Measurements from ENCODE around the gene JAK2. TPM values are rescaled to one million over a fixed set of nuclear protein-coding genes. Genes with fewer than 3 reads are reported as not detected.

JAK2 gene
- polyA plus RNA-seq, 2 of the 4 experiments (the other 2 are of a cell fraction), result 2.9 to 7.7 TPM

DNA sequence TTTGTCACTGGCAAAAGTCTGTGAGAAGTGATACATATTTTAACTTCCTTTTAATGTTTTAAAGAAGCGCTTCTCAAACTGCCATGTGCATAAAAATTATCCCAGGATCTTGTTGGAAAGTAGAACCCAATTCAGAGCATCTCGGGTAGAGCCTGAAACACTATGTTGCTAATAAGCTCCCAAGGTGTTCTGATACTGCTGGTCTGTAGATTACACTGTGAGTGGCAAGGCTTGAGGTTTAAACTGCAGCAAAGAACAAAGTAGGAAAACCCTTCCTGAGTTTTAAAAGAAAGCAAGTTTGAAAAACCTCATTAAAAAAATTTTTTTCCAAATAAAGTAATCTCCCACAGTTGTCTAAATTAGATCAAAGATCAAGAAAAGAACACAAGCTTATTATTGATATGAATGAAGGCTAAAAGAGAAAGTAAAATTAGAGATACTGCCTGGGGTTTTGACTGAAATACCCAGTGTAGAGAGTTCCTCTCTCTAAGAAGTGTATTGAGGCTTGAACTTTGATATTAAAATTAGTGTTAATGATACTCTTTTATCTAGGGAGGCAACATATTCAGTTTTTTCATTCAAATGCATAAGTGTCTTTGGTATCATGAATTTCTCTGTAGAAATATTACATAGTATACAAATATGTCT is 19.8 kb upstream of the JAK2 start:
- Histone ChIP-seq H3K4me2 (no peak overlapping the region), H3K4me3 (no peak overlapping the region), H3K9me3 (no peaks in the 10 kb centered on the region), H3K4me1 (no peaks in the 10 kb centered on the region), H3K27ac (no peak overlapping the region)
- FAIRE-seq (no peak), DNase-seq (ENCODE audit: low read depth in 1 of 2, low spot score in 1 of 2) (no peak), ATAC-seq (no peak)
- WGBS (ENCODE audit: missing lambda C conversion rate), result 71% methylated on average over 2 of the region's 2 CpGs
- TF ChIP-seq NR3C1 (IDR thresholded peaks at IDR 0.05) (no peak), RCOR1 (IDR thresholded peaks at IDR 0.05; ENCODE audit: low read depth, low read length) (no peak), MAZ (IDR thresholded peaks at IDR 0.05; ENCODE audit: borderline replicate concordance, low read depth, low read length) (no peak), CBX2 (IDR thresholded peaks at IDR 0.05; ENCODE audit: borderline replicate concordance, low read depth) (no peak), JUNB (IDR thresholded peaks at IDR 0.05) (no peak), ZSCAN20 (CRISPR knock-in tag; IDR thresholded peaks at IDR 0.05) (no peak), TFCP2L1 (CRISPR knock-in tag; IDR thresholded peaks at IDR 0.05) (no peak)
- TF ChIP-seq, protein P1, sequence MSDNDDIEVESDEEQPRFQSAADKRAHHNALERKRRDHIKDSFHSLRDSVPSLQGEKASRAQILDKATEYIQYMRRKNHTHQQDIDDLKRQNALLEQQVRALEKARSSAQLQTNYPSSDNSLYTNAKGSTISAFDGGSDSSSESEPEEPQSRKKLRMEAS (IDR thresholded peaks at IDR 0.05), result no peak
- TF ChIP-seq, protein P2, sequence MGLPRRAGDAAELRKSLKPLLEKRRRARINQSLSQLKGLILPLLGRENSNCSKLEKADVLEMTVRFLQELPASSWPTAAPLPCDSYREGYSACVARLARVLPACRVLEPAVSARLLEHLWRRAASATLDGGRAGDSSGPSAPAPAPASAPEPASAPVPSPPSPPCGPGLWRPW (IDR thresholded peaks at IDR 0.05), result no peak
- ChIA-PET POLR2A (no interaction called here), CTCF (no interaction called here)

DNA sequence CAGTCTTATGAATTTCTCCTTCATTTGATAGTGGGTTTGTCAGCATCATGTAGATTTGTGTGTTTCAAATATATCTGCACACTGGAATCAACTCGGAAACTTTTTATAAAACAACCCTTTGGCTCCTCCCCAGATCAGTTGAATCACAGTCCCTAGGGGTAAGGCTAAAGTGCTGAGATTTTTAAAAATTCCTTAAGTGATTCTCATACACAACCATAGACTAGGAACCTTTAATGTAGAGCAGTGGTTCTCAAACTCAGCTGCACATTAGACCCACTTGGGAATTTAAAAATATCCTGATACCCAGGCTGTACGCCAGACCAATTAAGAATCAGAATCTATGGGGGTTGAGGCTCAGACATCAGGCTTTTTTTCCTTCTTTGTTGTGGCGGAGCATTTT is 17.5 kb upstream of the JAK2 start:
- POLR2A ChIA-PET, result no interaction called here
- CTCF ChIA-PET, result no interaction called here
- H3K27ac ChIP-seq, result no peak overlapping the region
- no peaks in the 10 kb centered on the region for H3K4me1 ChIP-seq
- WGBS (ENCODE audit: missing lambda C conversion rate), result 88% methylated on average over 3 of the region's 3 CpGs
- TF ChIP-seq RAD21 (conservative IDR thresholded peaks at IDR 0.05 in 1 of 2, IDR thresholded peaks at IDR 0.05 in 1 of 2) (no peak), ZC3H11A (IDR thresholded peaks at IDR 0.05) (no peak)
- no peak overlapping the region for H3K4me3 ChIP-seq
- DNase-seq (ENCODE audit: low read depth in 1 of 2, low spot score in 1 of 2), result no peak
- H3K9me3 ChIP-seq, result no peaks in the 10 kb centered on the region
- no peak for FAIRE-seq
- no peak overlapping the region for H3K4me2 ChIP-seq
- ATAC-seq, result no peak

DNA sequence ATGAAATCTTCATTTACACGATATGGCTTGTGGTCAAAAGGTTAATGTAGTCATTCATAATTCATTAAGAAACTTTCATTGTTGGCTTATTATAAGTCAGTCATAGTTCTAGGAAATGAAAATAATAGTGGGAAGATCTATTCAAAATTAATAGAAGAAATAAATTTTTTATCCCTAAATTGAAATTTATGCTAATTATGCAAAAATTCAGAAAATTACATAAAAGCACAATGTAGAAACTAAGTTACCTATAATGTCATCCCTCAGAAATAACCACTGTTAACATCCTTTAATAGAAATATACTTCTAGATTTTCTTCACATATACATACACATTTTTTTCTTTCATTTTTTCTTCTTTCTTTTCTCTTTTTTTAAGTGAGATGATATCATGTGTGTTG is 15.9 kb upstream of the JAK2 start:
- 90% methylated on average over 1 of the region's 1 CpG for WGBS (ENCODE audit: missing lambda C conversion rate)
- TF ChIP-seq, protein P3, sequence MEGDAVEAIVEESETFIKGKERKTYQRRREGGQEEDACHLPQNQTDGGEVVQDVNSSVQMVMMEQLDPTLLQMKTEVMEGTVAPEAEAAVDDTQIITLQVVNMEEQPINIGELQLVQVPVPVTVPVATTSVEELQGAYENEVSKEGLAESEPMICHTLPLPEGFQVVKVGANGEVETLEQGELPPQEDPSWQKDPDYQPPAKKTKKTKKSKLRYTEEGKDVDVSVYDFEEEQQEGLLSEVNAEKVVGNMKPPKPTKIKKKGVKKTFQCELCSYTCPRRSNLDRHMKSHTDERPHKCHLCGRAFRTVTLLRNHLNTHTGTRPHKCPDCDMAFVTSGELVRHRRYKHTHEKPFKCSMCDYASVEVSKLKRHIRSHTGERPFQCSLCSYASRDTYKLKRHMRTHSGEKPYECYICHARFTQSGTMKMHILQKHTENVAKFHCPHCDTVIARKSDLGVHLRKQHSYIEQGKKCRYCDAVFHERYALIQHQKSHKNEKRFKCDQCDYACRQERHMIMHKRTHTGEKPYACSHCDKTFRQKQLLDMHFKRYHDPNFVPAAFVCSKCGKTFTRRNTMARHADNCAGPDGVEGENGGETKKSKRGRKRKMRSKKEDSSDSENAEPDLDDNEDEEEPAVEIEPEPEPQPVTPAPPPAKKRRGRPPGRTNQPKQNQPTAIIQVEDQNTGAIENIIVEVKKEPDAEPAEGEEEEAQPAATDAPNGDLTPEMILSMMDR (IDR thresholded peaks at IDR 0.05), result no peak
- TF ChIP-seq, protein P4, sequence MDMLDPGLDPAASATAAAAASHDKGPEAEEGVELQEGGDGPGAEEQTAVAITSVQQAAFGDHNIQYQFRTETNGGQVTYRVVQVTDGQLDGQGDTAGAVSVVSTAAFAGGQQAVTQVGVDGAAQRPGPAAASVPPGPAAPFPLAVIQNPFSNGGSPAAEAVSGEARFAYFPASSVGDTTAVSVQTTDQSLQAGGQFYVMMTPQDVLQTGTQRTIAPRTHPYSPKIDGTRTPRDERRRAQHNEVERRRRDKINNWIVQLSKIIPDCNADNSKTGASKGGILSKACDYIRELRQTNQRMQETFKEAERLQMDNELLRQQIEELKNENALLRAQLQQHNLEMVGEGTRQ (IDR thresholded peaks at IDR 0.05), result no peak
- no peak for TF ChIP-seq RAD21 (conservative IDR thresholded peaks at IDR 0.05 in 1 of 2, IDR thresholded peaks at IDR 0.05 in 1 of 2)
- ChIA-PET POLR2A (no interaction called here), CTCF (interaction anchor here (0.9 kb wide), 1 partner anchor 19 kb away, joined by 3 read pairs; no protein-coding TSS in a partner anchor)
- Histone ChIP-seq H3K4me3 (no peak overlapping the region), H3K9me3 (no peaks in the 10 kb centered on the region), H3K4me1 (no peaks in the 10 kb centered on the region), H3K4me2 (no peak overlapping the region), H3K27ac (no peak overlapping the region)
- no peak for ATAC-seq
- FAIRE-seq, result peak; percentile 28
- DNase-seq (ENCODE audit: low read depth in 1 of 2, low spot score in 1 of 2), result no peak

DNA sequence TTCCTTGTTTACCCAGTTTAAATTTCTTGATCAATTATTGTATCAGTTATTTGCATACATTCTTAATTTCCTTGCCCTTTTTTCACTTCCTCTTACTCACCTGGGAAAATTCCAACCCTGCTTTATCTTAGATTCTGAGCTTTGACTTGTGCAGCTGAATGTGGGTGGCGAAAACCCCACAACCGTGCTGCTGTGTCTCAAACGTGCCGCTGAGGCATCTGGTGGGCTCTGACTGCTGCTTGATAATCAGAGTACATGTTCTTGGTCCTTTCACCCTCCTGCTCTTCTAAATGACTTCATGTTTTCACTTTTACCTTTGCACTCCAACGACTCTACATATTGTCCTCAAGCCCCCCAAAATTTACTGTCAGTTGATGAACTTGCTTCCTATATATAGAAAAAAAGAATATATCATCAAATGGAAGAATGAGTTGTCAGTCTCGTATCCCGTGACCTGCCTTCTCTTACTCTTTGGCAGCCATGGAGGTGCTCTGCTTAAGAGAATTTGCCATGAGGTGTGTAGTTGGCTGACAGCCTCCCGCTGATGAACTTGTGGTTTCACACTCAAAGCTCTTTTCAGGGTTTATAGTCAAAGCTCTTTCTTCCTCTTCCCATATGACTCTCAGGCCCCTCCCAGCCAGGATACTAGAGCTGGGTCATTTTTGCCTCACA is 14.0 kb upstream of the JAK2 start:
- 69% methylated on average over 8 of the region's 8 CpGs for WGBS (ENCODE audit: missing lambda C conversion rate)
- CTCF ChIA-PET, result interaction anchor here (0.6 to 1.5 kb wide), 3 partner anchors 208 to 604 kb away, joined by 3 to 5 read pairs (median 4); no protein-coding TSS in a partner anchor
- Histone ChIP-seq H3K9me3 (no peaks in the 10 kb centered on the region), H3K4me1 (no peaks in the 10 kb centered on the region), H3K4me2 (no peak overlapping the region), H3K27ac (no peak overlapping the region), H3K4me3 (no peak overlapping the region)
- ATAC-seq, result no peak
- POLR2A ChIA-PET, result no interaction called here
- no peak for TF ChIP-seq CHD4 (IDR thresholded peaks at IDR 0.05; ENCODE audit: borderline replicate concordance)
- DNase-seq (ENCODE audit: low read depth in 1 of 2, low spot score in 1 of 2), result no peak
- no peak for FAIRE-seq

Measured in A549 (cell line).